Panc1 (cell line): ENCODE measurements around the gene ACSL5. TPM values are rescaled to one million over a fixed set of nuclear protein-coding genes. Genes with fewer than 3 reads are reported as not detected.

ENCODE experiments used
- ATAC-seq: fragments of 200-7000 bp; cut with Tn5 transposase; 2 replicates; pipeline ENCODE4 v1.9.1; 2020; ENCODE audit warnings: mild to moderate bottlenecking, moderate library complexity
- BruUV-seq: library from RNA; stranded (reverse); fragments of 400-500 nt; replicated peaks from 2 replicates; lab custom pipeline; 2021; lab: Mats Ljungman, UMichigan
- CTCF ChIA-PET: fragments of 300-600 bp; sonication (Branson Sonifier 250); formaldehyde crosslinking; loops from one replicate; lab custom pipeline; 2022; ENCODE audit warnings: antibody characterized with exemption; lab: Charles Lee
- POLR2A ChIA-PET: fragments of 300-600 bp; sonication (Branson Sonifier 250); formaldehyde crosslinking; loops from one replicate; lab custom pipeline; 2022; ENCODE audit warnings: antibody characterized with exemption; lab: Charles Lee
- DNase-seq: peaks from one replicate; pipeline ENCODE4 v3.0.0-alpha.2; 2010; ENCODE audit warnings: low read depth, low spot score
- H3K27ac ChIP-seq: 2 replicates; pipeline ENCODE4 v1.5.1; 2011; ENCODE audit warnings: mild to moderate bottlenecking, low read length, inconsistent platforms
- H3K27me3 ChIP-seq: fragments of 200-500 bp; sonication (Bioruptor generic); 2 replicates; pipeline ENCODE4 v1.6.0; 2014; ENCODE audit warnings: low read length, inconsistent platforms; ENCODE audit not compliant: control insufficient read depth, insufficient read depth
- H3K36me3 ChIP-seq: fragments of 200-500 bp; sonication (Bioruptor generic); 2 replicates; pipeline ENCODE4 v1.5.1; 2014; ENCODE audit warnings: inconsistent platforms, mild to moderate bottlenecking, low read length, moderate library complexity; ENCODE audit not compliant: control insufficient read depth, insufficient read depth
- H3K4me1 ChIP-seq: 2 replicates; pipeline ENCODE4 v1.5.1; 2011; ENCODE audit warnings: inconsistent platforms, mild to moderate bottlenecking, low read length, moderate library complexity; ENCODE audit not compliant: control insufficient read depth, insufficient read depth
- H3K4me3 ChIP-seq, 2 experiments: 2 replicates each; pipeline ENCODE4 v1.5.1; 2011 to 2012; ENCODE audit warnings: low read depth in 2 of 2, low read length in 2 of 2, mild to moderate bottlenecking in 2 of 2, inconsistent platforms in 1 of 2, moderate library complexity in 1 of 2
- H3K9me3 ChIP-seq: fragments of 200-500 bp; sonication (Bioruptor generic); 2 replicates; pipeline ENCODE4 v1.5.1; 2014; ENCODE audit warnings: low read depth, mild to moderate bottlenecking, inconsistent platforms, low read length, moderate library complexity; ENCODE audit not compliant: control insufficient read depth, insufficient read depth
- POLR2AphosphoS5 ChIP-seq: IDR thresholded peaks from 2 replicates; pipeline ENCODE4 v1.6.1; 2012; ENCODE audit warnings: mild to moderate bottlenecking, low read depth, low read length, moderate library complexity
- SIN3A ChIP-seq: IDR thresholded peaks from 2 replicates; pipeline ENCODE4 v1.6.1; 2012; ENCODE audit warnings: low read depth, mild to moderate bottlenecking, low read length, moderate library complexity, borderline replicate concordance; ENCODE audit not compliant: insufficient read depth
- TCF7L2 ChIP-seq: IDR thresholded peaks from 2 replicates; pipeline ENCODE4 v1.6.1; 2011; ENCODE audit warnings: mild to moderate bottlenecking, low read depth, low read length, inconsistent platforms
- in situ Hi-C: cut with HindIII; loops from 2 replicates; pipeline ENCODE4 v1.10.0; 2016; ENCODE audit warnings: low sequenced_read_pairs, low pct_unique_long_range_greater_than_20kb
- intact Hi-C: fragments of 100-400 bp; cut with micrococcal nuclease; formaldehyde crosslinking; loops from one replicate; pipeline ENCODE4 v1.10.0; 2022; ENCODE audit not compliant: unreplicated experiment
- total RNA-seq: library from RNA; stranded (reverse); gene quantifications from one replicate; pipeline ENCODE4 v1.2.1, GENCODE V29; 2021; ENCODE audit not compliant: unreplicated experiment
- TF ChIP-seq, protein P1 (sequence below), 2 experiments: IDR thresholded peaks; 2 replicates each; pipeline ENCODE4 v1.6.1; 2011 to 2012; ENCODE audit warnings: low read depth in 2 of 2, control low read depth in 1 of 2, low read length in 1 of 2, mild to moderate bottlenecking in 1 of 2, moderate library complexity in 1 of 2; ENCODE audit not compliant: insufficient read depth in 1 of 2
- TF ChIP-seq, protein P2 (sequence below): fragments of 450-650 bp; IDR thresholded peaks from 2 replicates; pipeline ENCODE4 v1.5.1; 2017; ENCODE audit warnings: mild to moderate bottlenecking

ACSL5 gene
- total RNA-seq, 1 experiment from 2014 or later, result 2.4 TPM

DNA sequence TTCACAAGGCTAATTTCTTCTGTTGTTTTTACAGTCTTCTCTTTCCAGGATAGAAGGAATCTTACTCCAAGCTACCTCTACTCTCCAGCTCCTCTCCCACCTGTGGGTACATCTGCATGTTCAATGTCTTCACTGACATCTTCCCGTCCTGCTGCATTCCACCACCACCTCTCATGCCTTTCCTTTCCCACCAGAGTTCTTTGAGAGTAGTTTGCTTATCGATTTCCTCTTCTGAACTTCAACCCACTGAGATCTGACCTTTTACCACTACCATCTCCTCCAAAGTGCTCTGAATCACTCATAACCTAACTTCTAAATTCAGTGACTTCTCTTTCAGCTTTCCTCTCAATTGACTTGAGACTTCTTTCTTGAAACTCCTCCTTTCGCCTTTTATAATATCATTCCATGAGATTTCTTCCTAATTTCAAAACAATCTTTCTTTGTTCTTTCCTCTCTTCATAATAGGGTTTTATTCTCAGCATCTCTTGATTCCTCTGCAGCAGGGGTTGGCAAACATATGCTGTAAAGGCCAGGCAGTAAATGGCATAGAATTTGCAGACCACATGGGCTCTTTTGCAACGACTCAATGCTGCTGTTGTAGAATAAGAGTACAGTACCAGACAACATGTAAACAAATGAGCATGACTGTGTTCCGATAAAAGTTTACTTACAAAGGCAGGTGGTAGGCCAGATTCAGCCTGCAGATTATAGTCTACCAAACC, 22.1 kb downstream of the ACSL5 start:
- no peak for TF ChIP-seq POLR2AphosphoS5
- TF ChIP-seq, protein P1, sequence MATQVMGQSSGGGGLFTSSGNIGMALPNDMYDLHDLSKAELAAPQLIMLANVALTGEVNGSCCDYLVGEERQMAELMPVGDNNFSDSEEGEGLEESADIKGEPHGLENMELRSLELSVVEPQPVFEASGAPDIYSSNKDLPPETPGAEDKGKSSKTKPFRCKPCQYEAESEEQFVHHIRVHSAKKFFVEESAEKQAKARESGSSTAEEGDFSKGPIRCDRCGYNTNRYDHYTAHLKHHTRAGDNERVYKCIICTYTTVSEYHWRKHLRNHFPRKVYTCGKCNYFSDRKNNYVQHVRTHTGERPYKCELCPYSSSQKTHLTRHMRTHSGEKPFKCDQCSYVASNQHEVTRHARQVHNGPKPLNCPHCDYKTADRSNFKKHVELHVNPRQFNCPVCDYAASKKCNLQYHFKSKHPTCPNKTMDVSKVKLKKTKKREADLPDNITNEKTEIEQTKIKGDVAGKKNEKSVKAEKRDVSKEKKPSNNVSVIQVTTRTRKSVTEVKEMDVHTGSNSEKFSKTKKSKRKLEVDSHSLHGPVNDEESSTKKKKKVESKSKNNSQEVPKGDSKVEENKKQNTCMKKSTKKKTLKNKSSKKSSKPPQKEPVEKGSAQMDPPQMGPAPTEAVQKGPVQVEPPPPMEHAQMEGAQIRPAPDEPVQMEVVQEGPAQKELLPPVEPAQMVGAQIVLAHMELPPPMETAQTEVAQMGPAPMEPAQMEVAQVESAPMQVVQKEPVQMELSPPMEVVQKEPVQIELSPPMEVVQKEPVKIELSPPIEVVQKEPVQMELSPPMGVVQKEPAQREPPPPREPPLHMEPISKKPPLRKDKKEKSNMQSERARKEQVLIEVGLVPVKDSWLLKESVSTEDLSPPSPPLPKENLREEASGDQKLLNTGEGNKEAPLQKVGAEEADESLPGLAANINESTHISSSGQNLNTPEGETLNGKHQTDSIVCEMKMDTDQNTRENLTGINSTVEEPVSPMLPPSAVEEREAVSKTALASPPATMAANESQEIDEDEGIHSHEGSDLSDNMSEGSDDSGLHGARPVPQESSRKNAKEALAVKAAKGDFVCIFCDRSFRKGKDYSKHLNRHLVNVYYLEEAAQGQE (IDR thresholded peaks at IDR 0.05; ENCODE audit: insufficient read depth in 1 of 2, low read depth in 2 of 2, low read length in 1 of 2), result no peak
- no peak for TF ChIP-seq SIN3A
- Histone ChIP-seq H3K4me3 (no peak overlapping the region), H3K9me3 (no peaks in the 10 kb centered on the region), H3K27me3 (peaks cover 31% of the 10 kb centered on the region), H3K27ac (no peak overlapping the region), H3K4me1 (no peaks in the 10 kb centered on the region), H3K36me3 (no peaks in the 10 kb centered on the region)
- no TSS peak for BruUV-seq
- CTCF ChIA-PET, result no interaction called here
- in situ Hi-C loops (no loop called here), intact Hi-C loops (no loop called here)
- DNase-seq, result no peak
- POLR2A ChIA-PET, result interaction anchor here (0.7 kb wide), 1 partner anchor 108 kb away, joined by 3 read pairs; no protein-coding TSS in a partner anchor
- no peak for ATAC-seq

DNA sequence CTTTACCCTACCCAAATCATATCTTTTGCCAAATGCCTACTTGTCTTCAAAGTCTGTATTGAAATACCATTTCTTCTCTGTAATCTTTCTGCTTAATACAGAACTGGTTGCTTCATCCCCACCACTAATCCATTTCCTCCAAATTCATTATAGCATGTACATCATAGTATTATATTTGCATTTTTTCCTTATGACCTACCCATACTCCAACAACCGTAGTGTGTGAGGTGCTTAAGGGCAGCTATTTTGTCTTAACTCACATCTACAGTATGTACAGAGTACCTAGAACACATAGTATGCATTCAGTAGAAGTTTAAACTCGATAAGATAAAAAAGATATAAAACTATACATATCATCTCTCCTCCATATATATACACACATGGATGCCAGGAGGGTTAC, 23.7 kb downstream of the ACSL5 start:
- Histone ChIP-seq H3K36me3 (no peaks in the 10 kb centered on the region), H3K4me3 (no peak overlapping the region), H3K27ac (no peak overlapping the region), H3K4me1 (no peaks in the 10 kb centered on the region), H3K9me3 (no peaks in the 10 kb centered on the region), H3K27me3 (peaks cover 31% of the 10 kb centered on the region)
- POLR2A ChIA-PET, result no interaction called here
- in situ Hi-C loops, result no loop called here
- no peak for DNase-seq
- ATAC-seq, result no peak
- TF ChIP-seq SIN3A (no peak), TCF7L2 (no peak), POLR2AphosphoS5 (no peak)
- TF ChIP-seq, protein P2, sequence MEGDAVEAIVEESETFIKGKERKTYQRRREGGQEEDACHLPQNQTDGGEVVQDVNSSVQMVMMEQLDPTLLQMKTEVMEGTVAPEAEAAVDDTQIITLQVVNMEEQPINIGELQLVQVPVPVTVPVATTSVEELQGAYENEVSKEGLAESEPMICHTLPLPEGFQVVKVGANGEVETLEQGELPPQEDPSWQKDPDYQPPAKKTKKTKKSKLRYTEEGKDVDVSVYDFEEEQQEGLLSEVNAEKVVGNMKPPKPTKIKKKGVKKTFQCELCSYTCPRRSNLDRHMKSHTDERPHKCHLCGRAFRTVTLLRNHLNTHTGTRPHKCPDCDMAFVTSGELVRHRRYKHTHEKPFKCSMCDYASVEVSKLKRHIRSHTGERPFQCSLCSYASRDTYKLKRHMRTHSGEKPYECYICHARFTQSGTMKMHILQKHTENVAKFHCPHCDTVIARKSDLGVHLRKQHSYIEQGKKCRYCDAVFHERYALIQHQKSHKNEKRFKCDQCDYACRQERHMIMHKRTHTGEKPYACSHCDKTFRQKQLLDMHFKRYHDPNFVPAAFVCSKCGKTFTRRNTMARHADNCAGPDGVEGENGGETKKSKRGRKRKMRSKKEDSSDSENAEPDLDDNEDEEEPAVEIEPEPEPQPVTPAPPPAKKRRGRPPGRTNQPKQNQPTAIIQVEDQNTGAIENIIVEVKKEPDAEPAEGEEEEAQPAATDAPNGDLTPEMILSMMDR, result no peak
- TF ChIP-seq, protein P1 (IDR thresholded peaks at IDR 0.05; ENCODE audit: insufficient read depth in 1 of 2, low read depth in 2 of 2, low read length in 1 of 2), result no peak
- BruUV-seq, result no TSS peak
- CTCF ChIA-PET, result no interaction called here
- intact Hi-C loops, result no loop called here
